ENCODE data around the gene ZNF705A. TPM values are rescaled to one million over a fixed set of nuclear protein-coding genes. Genes with fewer than 3 reads are reported as not detected.

Gene ZNF705A
- not detected in 5 replicates for total RNA-seq (2022; extraction: Qiagen RNA extraction)

GRCh38 chr12:8156845-8157244 lies at the start of gene ZNF705A:
ZNF705A (plus strand) TSS chr12:8157015; CDS start chr12:8172626, 15,611 bp downstream.

GRCh38 chr12:8123124-8123912 lies 33.5 kb upstream of the ZNF705A start, which contains the start of gene CLEC4A:
CLEC4A (plus strand) TSS chr12:8123617; CDS start chr12:8123879, 262 bp downstream.

GRCh38 chr12:8226992-8227731 lies 70.3 kb downstream of the ZNF705A start, which contains the start of gene FAM90A1:
FAM90A1 (minus strand) TSS chr12:8227618; CDS start chr12:8224832, 2,786 bp downstream.

Other genes with a start within 250 kb of the ZNF705A start
- 9.4 to 13.3 TPM (median 11.6 TPM) in 5 replicates for gene SLC2A3, start 220.8 kb upstream of the ZNF705A start, total RNA-seq (2022; extraction: Qiagen RNA extraction)
- 7.4 to 10.3 TPM (median 9.3 TPM) in 5 replicates for gene FOXJ2, start 124.3 kb upstream of the ZNF705A start, total RNA-seq (2022; extraction: Qiagen RNA extraction)
- gene C3AR1, start 90.7 kb upstream of the ZNF705A start, total RNA-seq (2022; extraction: Qiagen RNA extraction): not detected in 5 replicates
- 12.2 to 22.5 TPM (median 13.8 TPM) in 5 replicates for gene NECAP1, start 74.7 kb upstream of the ZNF705A start, total RNA-seq (2022; extraction: Qiagen RNA extraction)
- gene CLEC4A, start 33.4 kb upstream of the ZNF705A start, total RNA-seq (2022; extraction: Qiagen RNA extraction): 0.13 to 0.27 TPM (median 0.23 TPM) in 3 of 5 replicates, not detected in the others
- gene FAM90A1, start 70.6 kb downstream of the ZNF705A start, total RNA-seq (2022; extraction: Qiagen RNA extraction): 0.07 to 0.20 TPM (median 0.15 TPM) in 5 replicates

Data from A549 treated with AZD2906 at 1 μM for 4 hours (cell line).